ENCODE data around the gene TUBB.
"Not testable (repeated sequence)": the region's sequence is repeated elsewhere in the genome, so short reads cannot be mapped to it uniquely, and the experiment has no call there.

TUBB gene

GRCh38 chr6:30741063-30741779, 21.1 kb downstream of the TUBB start:
- peak; percentile 35 for DNase-seq

GRCh38 chr6:30741789-30742315, 21.7 kb downstream of the TUBB start:
- no peak for DNase-seq

GRCh38 chr6:30742316-30743098, 22.4 kb downstream of the TUBB start, which contains the start of gene FLOT1:
TSS of gene FLOT1 (minus strand) at chr6:30742687. CDS start at chr6:30742189, 498 bp downstream.
- peak; percentile 98 for DNase-seq

- peak; percentile 63 for DNase-seq
These were observed 23.2 kb downstream of the TUBB start for GRCh38 chr6:30743099-30744053.

- DNase-seq: peak; percentile 91
These were observed 24.1 kb downstream of the TUBB start, which contains the start of gene IER3 for GRCh38 chr6:30744054-30744805. TSS of gene IER3 (minus strand) at chr6:30744547. CDS start at chr6:30744518, 29 bp downstream.

GRCh38 chr6:30747300-30747687, 27.1 kb downstream of the TUBB start:
- no peak for DNase-seq

- DNase-seq: no peak
These were observed 28.0 kb downstream of the TUBB start for GRCh38 chr6:30747902-30748769.

- no peak for DNase-seq
These were observed 28.8 kb downstream of the TUBB start for GRCh38 chr6:30748851-30749540.

GRCh38 chr6:30749554-30750378, 29.6 kb downstream of the TUBB start:
- no peak for DNase-seq

GRCh38 chr6:30750379-30750668, 30.2 kb downstream of the TUBB start:
- DNase-seq: no peak

GRCh38 chr6:30752157-30752927, 32.2 kb downstream of the TUBB start:
- DNase-seq: no peak

GRCh38 chr6:30754631-30755030, 34.5 kb downstream of the TUBB start:
- no peak for DNase-seq

GRCh38 chr6:30756405-30757003, 36.4 kb downstream of the TUBB start:
- DNase-seq: not testable (repeated sequence)

- no peak for DNase-seq
These were observed 37.2 kb downstream of the TUBB start for GRCh38 chr6:30757261-30757904.

GRCh38 chr6:30759575-30760239, 39.6 kb downstream of the TUBB start:
- no peak for DNase-seq

GRCh38 chr6:30760549-30760948, 40.4 kb downstream of the TUBB start:
- no peak for DNase-seq

- no peak for DNase-seq
These were observed 41.8 kb downstream of the TUBB start for GRCh38 chr6:30761791-30762429.

All from activated CD4-positive, alpha-beta T cell treated with anti-CD3 and anti-CD28 coated beads for 48 hours (primary cell).